Lung microvascular endothelial cell (primary cell): Measurements from ENCODE around the gene ADSS2. TPM values are rescaled to one million over a fixed set of nuclear protein-coding genes. Genes with fewer than 3 reads are reported as not detected.
A peak's percentile ranks its signal among the peaks of the same experiment; 100 is the strongest.
"Not testable (repeated sequence)": the region's sequence is repeated elsewhere in the genome, so short reads cannot be mapped to it uniquely, and the experiment has no call there.

Experiments
- DNase-seq, 2 donors: peaks; one replicate each; pipeline versions ENCODE4 v3.0.0 to v3.0.0-alpha.2; 2010; ENCODE audit warnings: low read depth in 2 of 2
- total RNA-seq: library from RNA; depleted of rRNA; stranded (reverse); fragments of >200 nt; gene quantifications from 2 replicates; pipeline ENCODE4 v1.2.1, GENCODE V29; 2014

ADSS2 gene
- total RNA-seq, 1 donor from 2014 or later = 66.3 TPM

- no peak for DNase-seq
Measured at GRCh38 chr1:244397131-244397530, 54.6 kb downstream of the ADSS2 start.

GRCh38 chr1:244395965-244396364 is 55.7 kb downstream of the ADSS2 start:
- DNase-seq = no peak

- no peak for DNase-seq
Measured at GRCh38 chr1:244394826-244395765, 56.6 kb downstream of the ADSS2 start.

- no peak for DNase-seq
Measured at GRCh38 chr1:244394346-244394745, 57.4 kb downstream of the ADSS2 start.

- no peak for DNase-seq
Measured at GRCh38 chr1:244393604-244394176, 58.0 kb downstream of the ADSS2 start.

- no peak for DNase-seq
Measured at GRCh38 chr1:244391761-244392160, 59.9 kb downstream of the ADSS2 start.

GRCh38 chr1:244388961-244389360 is 62.7 kb downstream of the ADSS2 start:
- DNase-seq = no peak

- no peak for DNase-seq
Measured at GRCh38 chr1:244387415-244387814, 64.3 kb downstream of the ADSS2 start.

- no peak for DNase-seq
Measured at GRCh38 chr1:244386595-244386994, 65.1 kb downstream of the ADSS2 start.

- no peak for DNase-seq
Measured at GRCh38 chr1:244384066-244384465, 67.6 kb downstream of the ADSS2 start.

- no peak for DNase-seq
Measured at GRCh38 chr1:244383278-244383884, 68.3 kb downstream of the ADSS2 start.

- DNase-seq = peak; percentile 33 to 36
Measured at GRCh38 chr1:244381878-244382565, 69.7 kb downstream of the ADSS2 start.

GRCh38 chr1:244376126-244376525 is 75.6 kb downstream of the ADSS2 start:
- no peak for DNase-seq

GRCh38 chr1:244375051-244375450 is 76.7 kb downstream of the ADSS2 start:
- no peak for DNase-seq

- not testable (repeated sequence) for DNase-seq
Measured at GRCh38 chr1:244374484-244374883, 77.2 kb downstream of the ADSS2 start.

- no peak for DNase-seq
Measured at GRCh38 chr1:244371242-244372141, 80.2 kb downstream of the ADSS2 start.

- DNase-seq = no peak
Measured at GRCh38 chr1:244370060-244370637, 81.6 kb downstream of the ADSS2 start.

GRCh38 chr1:244369256-244370057 is 82.3 kb downstream of the ADSS2 start:
- DNase-seq = no peak

GRCh38 chr1:244368279-244368678 is 83.4 kb downstream of the ADSS2 start:
- no peak for DNase-seq
